PC-9 (cell line): Measurements from ENCODE around the gene NEDD4.

Experiments
- EZH2 ChIP-seq: fragments of 200-600 bp; sonication (generic); IDR thresholded peaks from 2 replicates; pipeline ENCODE4 v1.8.0; 2017; ENCODE audit warnings: antibody characterized with exemption, low read depth
- TF ChIP-seq, protein P1 (sequence below): fragments of 200-600 bp; sonication (generic); conservative IDR thresholded peaks from 2 replicates; pipeline ENCODE4 v1.6.1; 2017; ENCODE audit warnings: mixed run types, antibody characterized with exemption, mild to moderate bottlenecking, moderate library complexity

DNA sequence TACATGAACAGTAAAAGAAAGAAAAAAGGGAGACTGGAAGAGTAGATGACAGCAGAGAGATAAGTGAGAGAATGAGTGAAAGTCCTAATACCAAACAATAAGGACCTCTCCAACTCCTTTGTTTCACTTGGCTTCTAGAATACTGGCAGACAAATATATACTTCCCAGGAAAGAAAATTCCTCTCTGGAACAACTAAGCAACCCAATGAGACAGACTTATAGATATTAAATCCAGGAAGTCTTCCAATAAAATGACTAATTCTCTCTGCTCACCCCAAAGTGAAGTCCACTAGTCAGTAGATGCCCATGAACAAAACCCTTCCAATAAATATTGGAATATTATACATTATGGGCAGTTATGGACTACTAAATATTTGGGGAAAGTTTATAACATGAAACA, 114.2 kb downstream of the NEDD4 start:
- TF ChIP-seq, protein P1, sequence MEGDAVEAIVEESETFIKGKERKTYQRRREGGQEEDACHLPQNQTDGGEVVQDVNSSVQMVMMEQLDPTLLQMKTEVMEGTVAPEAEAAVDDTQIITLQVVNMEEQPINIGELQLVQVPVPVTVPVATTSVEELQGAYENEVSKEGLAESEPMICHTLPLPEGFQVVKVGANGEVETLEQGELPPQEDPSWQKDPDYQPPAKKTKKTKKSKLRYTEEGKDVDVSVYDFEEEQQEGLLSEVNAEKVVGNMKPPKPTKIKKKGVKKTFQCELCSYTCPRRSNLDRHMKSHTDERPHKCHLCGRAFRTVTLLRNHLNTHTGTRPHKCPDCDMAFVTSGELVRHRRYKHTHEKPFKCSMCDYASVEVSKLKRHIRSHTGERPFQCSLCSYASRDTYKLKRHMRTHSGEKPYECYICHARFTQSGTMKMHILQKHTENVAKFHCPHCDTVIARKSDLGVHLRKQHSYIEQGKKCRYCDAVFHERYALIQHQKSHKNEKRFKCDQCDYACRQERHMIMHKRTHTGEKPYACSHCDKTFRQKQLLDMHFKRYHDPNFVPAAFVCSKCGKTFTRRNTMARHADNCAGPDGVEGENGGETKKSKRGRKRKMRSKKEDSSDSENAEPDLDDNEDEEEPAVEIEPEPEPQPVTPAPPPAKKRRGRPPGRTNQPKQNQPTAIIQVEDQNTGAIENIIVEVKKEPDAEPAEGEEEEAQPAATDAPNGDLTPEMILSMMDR, result no peak
- TF ChIP-seq EZH2, result no peak
